ENCODE measurements around the gene GET3. TPM values are rescaled to one million over a fixed set of nuclear protein-coding genes. Genes with fewer than 3 reads are reported as not detected.
"Not testable (repeated sequence)": the region's sequence is repeated elsewhere in the genome, so short reads cannot be mapped to it uniquely, and the experiment has no call there.

Gene GET3
- total RNA-seq, 1 donor from 2014 or later: 86.6 TPM

DNA sequence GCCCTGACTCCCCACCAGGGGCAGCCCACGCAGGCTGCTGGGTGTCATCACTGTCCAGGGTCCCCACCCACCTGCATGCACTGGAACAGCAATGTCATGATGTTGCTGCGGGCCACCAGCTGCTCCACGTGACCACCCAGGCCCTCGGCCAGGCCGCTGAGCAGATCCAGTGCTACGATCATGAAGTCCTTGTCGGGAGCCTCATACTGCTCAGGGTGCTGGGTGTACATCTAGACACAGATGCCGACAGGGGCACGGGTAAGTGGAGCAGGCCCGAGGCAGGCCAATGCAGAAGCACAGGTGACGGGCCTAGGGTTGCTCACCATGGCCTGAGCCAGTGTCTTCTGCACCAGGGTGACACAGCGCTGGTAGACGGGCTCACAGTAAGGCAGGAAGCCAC lies 32.1 kb upstream of the GET3 start:
- no peak for DNase-seq (ENCODE audit: low read depth)
- TF ChIP-seq, protein P1, sequence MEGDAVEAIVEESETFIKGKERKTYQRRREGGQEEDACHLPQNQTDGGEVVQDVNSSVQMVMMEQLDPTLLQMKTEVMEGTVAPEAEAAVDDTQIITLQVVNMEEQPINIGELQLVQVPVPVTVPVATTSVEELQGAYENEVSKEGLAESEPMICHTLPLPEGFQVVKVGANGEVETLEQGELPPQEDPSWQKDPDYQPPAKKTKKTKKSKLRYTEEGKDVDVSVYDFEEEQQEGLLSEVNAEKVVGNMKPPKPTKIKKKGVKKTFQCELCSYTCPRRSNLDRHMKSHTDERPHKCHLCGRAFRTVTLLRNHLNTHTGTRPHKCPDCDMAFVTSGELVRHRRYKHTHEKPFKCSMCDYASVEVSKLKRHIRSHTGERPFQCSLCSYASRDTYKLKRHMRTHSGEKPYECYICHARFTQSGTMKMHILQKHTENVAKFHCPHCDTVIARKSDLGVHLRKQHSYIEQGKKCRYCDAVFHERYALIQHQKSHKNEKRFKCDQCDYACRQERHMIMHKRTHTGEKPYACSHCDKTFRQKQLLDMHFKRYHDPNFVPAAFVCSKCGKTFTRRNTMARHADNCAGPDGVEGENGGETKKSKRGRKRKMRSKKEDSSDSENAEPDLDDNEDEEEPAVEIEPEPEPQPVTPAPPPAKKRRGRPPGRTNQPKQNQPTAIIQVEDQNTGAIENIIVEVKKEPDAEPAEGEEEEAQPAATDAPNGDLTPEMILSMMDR (conservative IDR thresholded peaks at IDR 0.05; ENCODE audit: low read depth, low read length): no peak
- no peak overlapping the region for H3K4me3 ChIP-seq (ENCODE audit: low read depth, low read length)

DNA sequence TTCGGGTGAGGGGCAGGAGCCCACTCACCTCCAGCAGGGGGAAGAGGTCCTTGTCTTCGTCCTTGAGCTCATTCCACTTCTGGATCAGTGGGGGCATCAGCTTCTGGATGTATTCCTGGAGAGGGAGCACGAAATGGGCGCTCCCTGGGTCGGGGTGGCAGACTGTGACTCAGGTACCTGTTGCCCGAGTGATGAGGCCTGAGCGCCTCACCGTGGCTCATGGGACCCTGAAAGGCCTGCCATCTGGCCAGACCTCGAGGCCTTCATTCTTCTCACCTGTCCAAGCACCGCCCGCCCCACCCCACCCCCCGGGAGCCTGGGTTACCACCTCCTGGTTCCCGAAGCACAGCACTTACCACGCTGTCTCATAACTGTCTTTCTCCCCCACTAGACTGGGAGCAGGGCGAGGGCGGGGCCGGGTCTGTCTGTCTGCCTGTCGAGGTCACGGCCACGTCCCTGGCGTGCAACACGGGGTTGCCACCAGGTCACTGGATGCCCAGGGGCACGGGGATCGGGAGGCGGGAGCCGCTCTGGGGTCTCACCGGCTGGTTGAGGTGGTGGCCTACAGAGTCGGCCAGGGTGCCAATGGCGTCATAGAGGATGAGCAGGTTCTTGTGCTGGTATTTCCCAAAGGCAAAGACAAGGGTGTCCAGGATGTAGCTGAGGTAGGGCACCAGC lies 31.5 kb upstream of the GET3 start:
- TF ChIP-seq, protein P1 (conservative IDR thresholded peaks at IDR 0.05; ENCODE audit: low read depth, low read length): no peak

DNA sequence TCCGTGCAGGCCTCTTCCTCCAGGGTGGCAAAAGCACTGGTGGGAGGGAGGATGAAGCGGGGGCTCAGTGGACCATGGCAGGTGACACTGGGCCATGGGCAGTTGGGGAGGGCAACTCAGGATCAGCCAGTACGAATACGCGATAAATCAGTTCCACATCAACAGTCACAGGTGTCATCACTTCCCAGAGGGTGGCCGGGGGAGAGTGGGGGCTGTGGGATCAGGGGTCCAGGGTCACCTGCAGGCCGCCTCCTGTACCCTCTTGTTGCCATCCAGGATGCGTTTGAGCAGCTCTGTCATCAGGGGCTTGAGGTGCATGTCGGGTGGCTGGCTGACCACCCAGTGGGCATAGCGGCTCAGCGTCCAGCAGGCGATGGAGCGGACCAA lies 31.0 kb upstream of the GET3 start:
- DNase-seq (ENCODE audit: low read depth): no peak
- no peak overlapping the region for H3K4me3 ChIP-seq (ENCODE audit: low read depth, low read length)
- TF ChIP-seq, protein P1 (conservative IDR thresholded peaks at IDR 0.05; ENCODE audit: low read depth, low read length): no peak

More for the DNA sequence above, 31.5 kb upstream of the GET3 start:
- H3K4me3 ChIP-seq (ENCODE audit: low read depth, low read length): no peak overlapping the region
- DNase-seq (ENCODE audit: low read depth): no peak

DNA sequence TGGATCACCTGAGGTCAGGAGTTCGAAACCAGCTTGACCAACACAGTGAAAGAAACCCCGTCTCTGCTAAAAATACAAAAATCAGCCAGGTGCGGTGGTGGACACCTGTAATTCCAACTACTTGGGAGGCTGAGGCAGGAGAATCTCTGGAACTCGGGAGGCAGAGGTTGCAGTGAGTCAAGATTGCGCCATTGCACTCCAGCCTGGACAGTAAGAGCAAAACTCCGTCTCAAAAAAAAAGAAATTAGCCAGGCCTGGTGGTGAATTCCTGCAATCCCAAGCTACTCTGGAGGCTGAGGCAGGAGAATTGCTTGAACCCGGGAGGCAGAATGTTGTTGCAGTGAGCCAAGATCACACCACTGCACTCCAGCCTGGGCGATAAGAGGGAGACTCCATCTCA lies 28.7 kb upstream of the GET3 start:
- TF ChIP-seq, protein P1 (conservative IDR thresholded peaks at IDR 0.05; ENCODE audit: low read depth, low read length): no peak
- DNase-seq (ENCODE audit: low read depth): no peak
- no peak overlapping the region for H3K4me3 ChIP-seq (ENCODE audit: low read depth, low read length)

- no peak for DNase-seq (ENCODE audit: low read depth)
- H3K4me3 ChIP-seq (ENCODE audit: low read depth, low read length): no peak overlapping the region
- TF ChIP-seq, protein P1 (conservative IDR thresholded peaks at IDR 0.05; ENCODE audit: low read depth, low read length): no peak
Measured at GRCh38 chr19:12711187-12711586, 26.1 kb upstream of the GET3 start.

GRCh38 chr19:12712077-12712476 lies 25.2 kb upstream of the GET3 start:
- TF ChIP-seq, protein P1 (conservative IDR thresholded peaks at IDR 0.05; ENCODE audit: low read depth, low read length): peak; percentile 8
- H3K4me3 ChIP-seq (ENCODE audit: low read depth, low read length); DNase-seq (ENCODE audit: low read depth): not testable (repeated sequence)

- H3K4me3 ChIP-seq (ENCODE audit: low read depth, low read length); DNase-seq (ENCODE audit: low read depth): not testable (repeated sequence)
Measured at GRCh38 chr19:12713304-12713703, 24.0 kb upstream of the GET3 start.

Measured in epithelial cell of proximal tubule (primary cell).